Measurements from ENCODE around the gene CGB3. TPM values are rescaled to one million over a fixed set of nuclear protein-coding genes. Genes with fewer than 3 reads are reported as not detected.

CGB3 gene
- total and polyA plus RNA-seq, 10 of the 15 experiments (the other 5 are each of a cell fraction or from before 2014, with no cell fraction given): not detected

- ChIA-PET POLR2A (no interaction called here), SMC1A (ENCODE audit: uncharacterized antibody, unreplicated experiment) (no interaction called here), CTCF (interaction anchor here (1.2 kb wide), 1 partner anchor 49 kb away, joined by 3 read pairs; no protein-coding TSS in a partner anchor), RAD21 (ENCODE audit: unreplicated experiment) (no interaction called here)
- Histone ChIP-seq H3K27me3 (replicated peaks in 1 of 2; ENCODE audit: control insufficient read depth in 2 of 2, insufficient read depth in 2 of 2, low read length in 1 of 2) (peaks cover 3 to 16% of the 10 kb centered on the region in 2 experiments; a peak in 3 of 4 replicates), H4K20me1 (ENCODE audit: control insufficient read depth, insufficient read depth) (no peaks in the 10 kb centered on the region), H3K4me1 (ENCODE audit: control insufficient read depth, insufficient read depth, low read length) (no peaks in the 10 kb centered on the region), H3K9ac (ENCODE audit: control insufficient read depth, insufficient read depth, low read length) (no peak within 1 kb of the TSS), H3K4me2 (ENCODE audit: control insufficient read depth, insufficient read depth) (peak within 1 kb of the TSS; percentile 95; the same call in 1 of the 2 replicates), H3K36me3 (ENCODE audit: control insufficient read depth in 2 of 2, insufficient read depth in 2 of 2, low read length in 1 of 2) (no peaks in the 10 kb centered on the region), H2AFZ (ENCODE audit: control insufficient read depth, low read depth, low read length) (no peak within 1 kb of the TSS), H3K9me3 (replicated peaks; ENCODE audit: control insufficient read depth, insufficient read depth, low read length) (no peaks in the 10 kb centered on the region), H3K27ac (ENCODE audit: control insufficient read depth, insufficient read depth) (no peak within 1 kb of the TSS), H3K4me3 (no peak within 1 kb of the TSS), H3K79me2 (ENCODE audit: control insufficient read depth, insufficient read depth, low read length) (no peaks in the 10 kb centered on the region)
- FAIRE-seq (no peak), ATAC-seq (no peak), DNase-seq (ENCODE audit: low read depth, low spot score) (no peak)
- intact Hi-C loops (cut with micrococcal nuclease; ENCODE audit: unreplicated experiment) (no loop called here), in situ Hi-C loops (cut with MboI) (no loop called here)
- BruUV-seq (replicated peaks): no TSS peak
- WGBS (ENCODE audit: insufficient coverage, insufficient replicate concordance, low lambda C conversion rate, missing lambda C conversion rate): 38% methylated on average over 38 of the region's 38 CpGs
- TF ChIP-seq CBFB (IDR thresholded peaks at IDR 0.05; ENCODE audit: low read depth) (no peak), RFX5 (IDR thresholded peaks at IDR 0.05; ENCODE audit: low read depth, low read length) (no peak), RELA (IDR thresholded peaks at IDR 0.05; ENCODE audit: borderline replicate concordance, partially characterized antibody) (no peak), BMI1 (IDR thresholded peaks at IDR 0.05; ENCODE audit: borderline replicate concordance) (no peak), FOXK2 (IDR thresholded peaks at IDR 0.05) (no peak), CREB1 (IDR thresholded peaks at IDR 0.05; ENCODE audit: low read depth) (no peak), ELK1 (IDR thresholded peaks at IDR 0.05; ENCODE audit: low read depth, low read length) (no peak), JUNB (IDR thresholded peaks at IDR 0.05) (no peak), PKNOX1 (IDR thresholded peaks at IDR 0.05) (no peak), BCL11A (IDR thresholded peaks at IDR 0.05; ENCODE audit: low read depth, low read length) (no peak), FOS (IDR thresholded peaks at IDR 0.05; ENCODE audit: borderline replicate concordance, extremely low read depth, insufficient read length) (no peak), EP300 (IDR thresholded peaks at IDR 0.05; ENCODE audit: borderline replicate concordance in 1 of 2, control insufficient read depth in 1 of 2, low read depth in 2 of 2, low read length in 2 of 2) (no peak), GABPA (IDR thresholded peaks at IDR 0.05; ENCODE audit: low read depth) (no peak), EGR1 (IDR thresholded peaks at IDR 0.05; ENCODE audit: borderline replicate concordance in 1 of 2, low read depth in 2 of 2, low read length in 2 of 2) (no peak), ZNF687 (IDR thresholded peaks at IDR 0.05) (no peak), EZH2 (IDR thresholded peaks at IDR 0.05; ENCODE audit: borderline replicate concordance, control insufficient read depth, low read depth, low read length) (no peak), USF2 (IDR thresholded peaks at IDR 0.05; ENCODE audit: borderline replicate concordance, low read depth, low read length) (no peak), CBX3 (IDR thresholded peaks at IDR 0.05; ENCODE audit: borderline replicate concordance, low read depth) (no peak)
These were observed 33.6 kb upstream of the CGB3 start, which contains the start of gene CGB7 for GRCh38 chr19:49057636-49058234. Gene CGB7 (minus strand): TSS chr19:49057749. CDS start chr19:49055375, 2,374 bp downstream.

Data from GM12878 (cell line).